GM12891 (cell line): ENCODE data around the gene MORN3.

Source experiments
- DNase-seq: peaks from one replicate; pipeline ENCODE4 v3.0.0; 2011; ENCODE audit warnings: low spot score; ENCODE audit not compliant: insufficient read length
- FAIRE-seq: peaks from 2 replicates; lab custom pipeline; 2011; peaks lifted over from hg19 to GRCh38; lab: Jason Lieb, UNC
- PAX5 ChIP-seq: IDR thresholded peaks from 2 replicates; pipeline ENCODE4 v1.6.1; 2011; ENCODE audit warnings: low read length, moderate library complexity, mild to moderate bottlenecking; ENCODE audit not compliant: insufficient read depth, severe bottlenecking
- POLR2A ChIP-seq: IDR thresholded peaks from 2 replicates; pipeline ENCODE4 v1.6.1; 2011; ENCODE audit warnings: low read depth, low read length, control low read depth
- POLR2AphosphoS5 ChIP-seq: IDR thresholded peaks from 2 replicates; pipeline ENCODE4 v1.6.1; 2011; ENCODE audit warnings: low read depth, low read length, control low read depth
- POU2F2 ChIP-seq: IDR thresholded peaks from 2 replicates; pipeline ENCODE4 v1.6.1; 2011; ENCODE audit warnings: low read depth, mild to moderate bottlenecking, control low read depth, low read length, moderate library complexity
- SPI1 ChIP-seq: IDR thresholded peaks from 2 replicates; pipeline ENCODE4 v1.6.1; 2011; ENCODE audit warnings: low read depth, low read length, control low read depth
- TAF1 ChIP-seq: IDR thresholded peaks from 2 replicates; pipeline ENCODE4 v1.6.1; 2011; ENCODE audit warnings: low read depth, low read length, control low read depth

The MORN3 gene

DNA sequence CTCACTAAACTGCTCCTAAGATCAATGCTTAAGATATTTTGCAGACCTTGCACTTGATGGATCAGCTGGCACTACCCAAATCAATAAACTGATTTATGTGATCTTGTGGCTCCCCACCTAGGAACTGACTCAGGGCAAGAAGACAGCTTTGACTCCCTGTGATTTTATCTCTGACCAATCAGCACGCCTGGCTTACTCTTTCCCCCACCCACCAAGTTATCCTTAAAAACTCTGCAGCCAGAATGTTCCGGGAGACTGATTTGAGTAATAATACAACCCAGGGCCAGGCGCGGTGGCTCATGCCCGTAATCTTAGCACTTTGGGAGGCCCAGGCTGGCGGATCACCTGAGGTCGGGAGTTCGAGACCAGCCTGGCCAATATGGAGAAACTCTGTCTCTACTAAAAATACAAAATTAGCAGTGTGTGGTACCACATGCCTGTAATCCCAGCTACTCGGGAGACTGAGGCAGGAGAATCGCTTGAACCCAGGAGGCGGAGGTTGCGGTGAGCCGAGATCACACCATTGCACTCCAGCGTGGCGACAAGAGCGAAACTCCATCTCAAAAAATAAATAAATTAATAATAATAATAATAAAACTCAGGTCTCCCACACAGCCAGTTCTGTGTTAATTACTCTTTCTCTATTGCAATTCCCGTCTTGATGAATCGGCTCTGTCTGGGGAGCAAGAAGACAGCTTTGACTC is 12.0 kb downstream of the MORN3 start:
- TF ChIP-seq POU2F2 (no peak), POLR2AphosphoS5 (no peak), TAF1 (no peak), POLR2A (no peak), SPI1 (no peak), PAX5 (no peak)
- DNase-seq (no peak), FAIRE-seq (no peak)

DNA sequence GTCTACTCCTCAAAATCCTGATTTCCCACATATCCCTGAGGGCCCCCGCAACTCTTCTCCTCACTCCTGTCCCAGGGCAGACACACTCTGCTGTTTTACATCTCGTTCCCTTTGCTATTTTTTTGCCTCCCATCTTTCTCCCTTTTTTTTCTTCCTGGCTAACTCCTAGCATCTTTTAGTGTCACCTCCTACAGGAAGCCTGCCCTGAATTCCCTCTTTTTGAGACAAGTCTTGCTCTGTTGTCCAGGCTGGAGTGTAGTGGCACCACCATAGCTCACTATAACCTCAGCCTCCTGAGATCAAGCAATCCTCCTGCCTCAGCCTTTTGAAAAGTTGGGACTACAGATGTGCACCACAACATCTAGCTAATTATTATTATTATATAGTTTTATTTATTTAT is 13.3 kb downstream of the MORN3 start:
- TF ChIP-seq POU2F2 (no peak), POLR2A (no peak), TAF1 (no peak), PAX5 (no peak)
- DNase-seq (no peak), FAIRE-seq (no peak)

DNA sequence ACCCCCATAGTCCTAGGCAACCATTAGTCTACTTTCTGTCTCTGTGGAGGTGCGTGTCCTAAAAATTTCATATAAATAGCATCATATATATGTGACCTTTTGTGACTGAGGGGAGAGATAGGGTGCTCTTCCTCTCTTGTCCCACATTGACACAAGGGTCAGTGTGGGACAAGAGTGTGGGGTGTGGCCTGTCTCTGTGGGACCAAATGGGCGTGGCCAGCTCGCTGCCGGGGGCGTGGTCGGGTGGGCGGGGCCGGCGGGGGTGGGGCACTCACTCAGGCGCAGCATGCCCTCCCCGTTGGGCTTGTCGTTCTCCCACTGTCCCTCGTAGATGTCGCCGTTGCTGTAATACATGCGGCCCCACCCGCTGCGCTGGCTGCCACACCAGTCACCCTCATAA is 15.5 kb downstream of the MORN3 start:
- FAIRE-seq (no peak), DNase-seq (no peak)
- TF ChIP-seq POLR2AphosphoS5 (no peak), PAX5 (no peak)

DNA sequence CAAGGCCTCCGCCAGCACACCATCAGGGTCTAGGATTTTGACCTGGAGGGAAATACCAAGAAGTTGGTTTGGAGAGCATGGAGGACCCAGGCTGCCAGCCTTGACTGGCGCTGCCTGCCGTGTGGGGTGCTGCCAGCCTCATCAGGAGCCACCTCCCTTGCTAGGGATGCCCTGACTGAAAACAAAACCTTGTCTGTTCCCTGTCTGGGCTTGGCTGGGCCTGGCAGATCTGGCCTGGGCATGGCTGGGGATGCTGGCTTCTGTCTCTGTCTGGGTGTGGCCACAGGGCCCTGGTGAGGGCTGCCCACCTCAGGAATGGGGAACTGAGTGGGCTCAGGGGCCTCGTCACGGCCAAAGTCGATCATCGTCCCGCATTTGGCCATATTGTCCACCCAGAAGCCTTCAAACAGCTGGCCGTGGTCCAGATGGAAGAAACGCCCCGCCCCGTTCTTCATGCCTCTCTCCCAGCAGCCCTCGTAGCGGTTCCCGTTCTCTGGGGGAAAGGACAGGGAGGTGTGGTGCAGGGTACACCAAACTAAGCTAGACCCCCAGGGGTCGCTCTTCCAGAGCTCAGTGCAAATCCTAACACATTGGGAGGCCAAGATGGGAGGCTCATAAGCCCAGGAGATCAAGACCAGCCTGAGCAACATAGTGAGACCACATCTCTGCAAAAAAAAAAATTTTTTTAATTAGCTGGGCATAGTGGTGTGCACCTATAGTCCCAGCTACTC is 16.5 kb downstream of the MORN3 start:
- DNase-seq (no peak), FAIRE-seq (no peak)
- no peak for TF ChIP-seq SPI1
- TF ChIP-seq POLR2A = no peak
- no peak for TF ChIP-seq POLR2AphosphoS5
- TF ChIP-seq POU2F2 = no peak
- TF ChIP-seq PAX5 = no peak
- TF ChIP-seq TAF1 = no peak

DNA sequence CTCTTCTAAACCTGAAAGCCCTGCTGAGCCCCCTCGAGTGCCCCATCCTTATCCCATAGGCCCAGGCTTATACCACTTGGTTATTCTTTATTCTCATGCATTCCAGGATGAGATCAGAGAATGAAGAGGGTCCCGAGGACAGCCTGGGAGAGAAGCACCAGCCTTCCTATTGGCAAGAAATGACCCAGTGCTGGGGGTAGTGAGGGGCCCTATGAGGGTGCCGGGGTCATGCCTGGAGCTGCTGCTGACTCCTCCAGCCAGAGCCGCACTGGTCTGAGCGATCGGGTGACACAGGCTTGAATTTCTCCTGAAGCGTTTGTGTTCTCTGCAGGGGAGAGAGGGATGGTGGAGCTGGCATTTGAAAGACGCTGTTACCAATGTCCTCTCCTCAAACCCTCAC is 18.1 kb downstream of the MORN3 start:
- FAIRE-seq (no peak), DNase-seq (no peak)
- TF ChIP-seq POLR2AphosphoS5 (no peak), PAX5 (no peak), POLR2A (no peak), POU2F2 (no peak), SPI1 (no peak), TAF1 (no peak)

DNA sequence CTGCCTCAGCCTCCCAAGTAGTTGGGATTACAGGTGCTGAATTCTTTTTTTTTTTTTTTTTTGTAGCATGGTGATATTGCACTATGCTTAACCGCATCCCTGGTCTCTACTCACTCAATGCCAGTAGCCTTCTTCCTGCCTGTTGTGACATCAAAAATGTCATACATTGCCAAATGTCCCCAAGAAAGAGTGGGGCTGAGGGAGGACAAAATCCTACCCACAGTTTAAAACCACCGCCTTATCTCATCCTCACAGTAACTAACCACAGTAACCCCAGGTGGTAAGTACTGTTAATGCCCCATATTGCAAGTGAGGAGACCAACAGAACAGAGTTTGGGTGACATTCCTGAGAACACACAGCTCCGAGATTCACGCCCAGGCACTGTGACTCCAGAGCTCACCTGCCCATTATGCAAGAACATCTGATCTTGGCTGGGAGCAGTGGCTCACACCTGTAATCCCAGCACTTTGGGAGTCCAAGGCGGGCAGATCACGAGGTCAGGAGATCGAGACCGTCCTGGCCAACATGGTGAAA is 19.6 kb downstream of the MORN3 start:
- no peak for FAIRE-seq
- TF ChIP-seq PAX5 (no peak), SPI1 (no peak), POU2F2 (no peak), POLR2AphosphoS5 (no peak), POLR2A (no peak), TAF1 (no peak)
- no peak for DNase-seq

DNA sequence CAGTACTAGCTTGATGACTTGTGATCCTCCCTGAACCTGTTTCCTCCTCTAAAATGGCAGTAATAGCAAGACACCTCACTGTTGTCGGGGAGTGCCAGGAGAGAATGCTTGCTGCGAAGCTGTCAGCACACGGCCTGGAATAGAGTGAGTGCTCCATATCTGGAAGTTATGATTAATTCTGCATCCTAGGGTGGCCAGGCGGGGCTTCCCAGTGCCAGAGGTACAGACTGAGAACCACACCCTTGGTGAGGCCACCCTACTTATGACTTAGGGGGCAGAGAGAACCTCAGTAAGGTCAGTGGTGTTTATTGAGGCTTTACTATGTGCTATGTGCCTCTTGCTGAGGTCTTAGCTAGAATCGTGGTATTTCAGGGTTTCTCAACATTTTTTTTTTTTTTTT is 20.1 kb downstream of the MORN3 start:
- FAIRE-seq (no peak), DNase-seq (no peak)
- TF ChIP-seq POLR2AphosphoS5 (no peak), TAF1 (no peak), SPI1 (no peak), PAX5 (no peak), POLR2A (no peak), POU2F2 (no peak)

DNA sequence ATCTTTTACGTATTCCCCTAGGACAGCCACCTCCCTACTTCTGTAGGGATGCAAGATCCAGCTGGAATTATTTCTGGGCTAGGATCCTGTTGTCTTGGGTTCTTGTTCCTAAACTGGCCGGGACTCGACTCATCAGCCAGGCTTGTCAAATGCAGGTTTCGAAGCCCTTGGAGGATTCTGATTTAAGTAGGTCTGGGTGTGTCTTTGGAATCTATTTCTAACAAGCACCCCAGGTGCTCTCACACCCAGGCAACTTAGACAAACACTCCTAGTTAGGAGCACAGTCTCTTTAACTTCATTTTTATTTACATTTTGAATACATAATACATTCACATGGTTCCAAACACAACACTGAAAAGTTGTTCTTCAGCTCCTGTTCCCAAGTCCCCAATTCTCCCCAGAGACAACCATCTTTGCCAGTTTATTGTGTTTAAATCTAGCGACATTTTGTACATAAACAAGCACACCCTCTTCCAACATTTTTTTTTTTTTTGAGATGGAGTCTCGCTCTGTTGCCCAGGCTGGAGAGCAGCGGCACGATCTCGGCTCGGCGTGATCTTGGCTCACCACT is 20.9 kb downstream of the MORN3 start:
- TF ChIP-seq POLR2AphosphoS5 (no peak), SPI1 (no peak), PAX5 (no peak), POLR2A (no peak), POU2F2 (no peak), TAF1 (no peak)
- FAIRE-seq (no peak), DNase-seq (no peak)

DNA sequence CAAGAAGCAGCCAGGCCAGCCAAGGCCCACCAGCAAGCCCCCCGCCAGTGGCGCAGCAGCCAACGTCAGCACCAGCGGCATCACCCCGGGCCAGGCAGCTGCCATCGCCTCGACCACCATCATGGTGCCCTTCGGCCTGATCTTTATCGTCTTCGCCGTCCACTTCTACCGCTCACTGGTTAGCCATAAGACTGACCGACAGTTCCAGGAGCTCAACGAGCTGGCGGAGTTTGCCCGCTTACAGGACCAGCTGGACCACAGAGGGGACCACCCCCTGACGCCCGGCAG is 28.2 kb downstream of the MORN3 start:
- FAIRE-seq (peak; percentile 23), DNase-seq (no peak)
- TF ChIP-seq POU2F2 = no peak
- TF ChIP-seq POLR2A = no peak
- no peak for TF ChIP-seq POLR2AphosphoS5
- TF ChIP-seq SPI1 = no peak
- TF ChIP-seq PAX5 = no peak
- no peak for TF ChIP-seq TAF1
